Measurements from ENCODE around the gene TMEM14B.

TMEM14B gene

DNA sequence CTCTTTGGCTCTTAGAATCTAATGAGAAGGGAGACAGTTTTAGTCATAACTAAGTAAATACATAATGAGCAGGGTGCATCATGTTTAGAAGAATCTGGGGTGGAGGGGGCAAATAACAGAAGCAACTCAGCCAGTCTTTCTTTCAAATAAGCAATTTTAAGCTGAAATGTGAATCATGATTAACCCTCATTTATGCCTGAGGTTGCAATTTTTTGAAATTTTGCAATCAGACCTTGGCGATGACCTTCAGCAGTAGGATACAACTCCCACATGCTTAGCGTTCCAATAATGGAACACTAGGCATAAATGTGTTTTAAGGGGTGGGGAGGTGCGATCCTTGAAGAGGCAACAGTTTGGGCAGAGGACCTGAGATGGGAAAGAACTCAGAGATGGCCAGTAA, 30.6 kb downstream of the TMEM14B start:
- H3K27me3 Mint-ChIP-seq = no peaks in the 10 kb centered on the region

GRCh38 chr6:10779076-10779475, 31.5 kb downstream of the TMEM14B start:
- Mint-ChIP-seq H3K36me3 (peaks cover 17% of the 10 kb centered on the region), H3K4me3 (no peak overlapping the region), H3K27ac (no peak overlapping the region), H3K4me1 (peaks cover 4% of the 10 kb centered on the region), H3K9me3 (no peaks in the 10 kb centered on the region), H3K27me3 (no peaks in the 10 kb centered on the region)

More for the DNA sequence above, 30.6 kb downstream of the TMEM14B start:
- H3K27ac Mint-ChIP-seq = no peak overlapping the region
- no peaks in the 10 kb centered on the region for H3K9me3 Mint-ChIP-seq
- no peak overlapping the region for H3K4me3 Mint-ChIP-seq
- peaks cover 4% of the 10 kb centered on the region for H3K4me1 Mint-ChIP-seq
- peaks cover 15% of the 10 kb centered on the region for H3K36me3 Mint-ChIP-seq

DNA sequence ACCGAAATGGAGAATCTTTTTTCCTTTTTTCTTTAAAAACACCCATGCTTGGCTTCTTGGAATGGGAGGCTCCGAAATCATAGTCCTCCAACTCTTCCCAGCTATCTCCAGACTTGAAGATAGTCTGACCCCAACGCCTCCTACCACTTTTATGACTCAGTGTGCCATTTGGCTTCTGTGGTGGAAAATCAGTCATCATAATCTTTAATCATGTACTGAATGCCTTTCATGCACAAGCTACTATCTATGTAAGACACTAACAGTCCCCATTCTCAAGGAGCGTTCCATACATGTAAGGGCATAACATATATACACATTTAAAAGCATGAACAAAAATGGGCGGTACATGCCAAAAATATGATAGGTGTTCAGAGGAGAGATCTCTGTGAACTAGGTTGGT, 44.1 kb downstream of the TMEM14B start:
- Mint-ChIP-seq H3K27ac (no peak overlapping the region), H3K9me3 (no peaks in the 10 kb centered on the region), H3K4me1 (no peaks in the 10 kb centered on the region), H3K27me3 (no peaks in the 10 kb centered on the region), H3K36me3 (peaks cover 7% of the 10 kb centered on the region), H3K4me3 (no peak overlapping the region)

DNA sequence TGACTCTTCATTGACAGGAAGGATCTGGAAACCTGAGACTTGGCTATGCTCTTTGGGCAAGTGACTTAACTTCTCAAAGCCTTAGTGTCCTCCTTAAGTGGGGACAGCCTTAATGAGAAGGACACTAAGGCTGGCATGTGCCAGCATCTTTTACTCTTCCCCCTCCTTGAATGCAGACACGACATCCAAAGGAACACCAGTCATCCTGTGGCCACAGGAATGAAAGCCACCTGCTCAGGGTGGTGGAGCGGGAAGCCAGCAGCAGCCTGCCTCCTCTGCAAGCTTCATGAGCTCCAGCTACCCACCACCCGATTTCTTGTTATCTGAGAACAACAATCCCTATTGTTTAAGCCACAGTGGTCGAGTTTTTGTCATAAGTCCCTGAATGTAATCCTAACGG, 44.5 kb downstream of the TMEM14B start:
- Mint-ChIP-seq H3K4me3 (no peak overlapping the region), H3K27ac (no peak overlapping the region), H3K36me3 (peaks cover 7% of the 10 kb centered on the region), H3K27me3 (no peaks in the 10 kb centered on the region), H3K9me3 (no peaks in the 10 kb centered on the region), H3K4me1 (no peaks in the 10 kb centered on the region)

GRCh38 chr6:10793035-10793434, 45.4 kb downstream of the TMEM14B start:
- H3K36me3 Mint-ChIP-seq = peaks cover 7% of the 10 kb centered on the region
- no peak overlapping the region for H3K27ac Mint-ChIP-seq
- no peaks in the 10 kb centered on the region for H3K9me3 Mint-ChIP-seq
- H3K27me3 Mint-ChIP-seq = no peaks in the 10 kb centered on the region
- H3K4me1 Mint-ChIP-seq = no peaks in the 10 kb centered on the region
- H3K4me3 Mint-ChIP-seq = no peak overlapping the region

GRCh38 chr6:10793695-10794094, 46.1 kb downstream of the TMEM14B start:
- no peaks in the 10 kb centered on the region for H3K27me3 Mint-ChIP-seq
- H3K4me3 Mint-ChIP-seq = no peak overlapping the region
- no peaks in the 10 kb centered on the region for H3K4me1 Mint-ChIP-seq
- no peaks in the 10 kb centered on the region for H3K9me3 Mint-ChIP-seq
- peaks cover 6% of the 10 kb centered on the region for H3K36me3 Mint-ChIP-seq
- H3K27ac Mint-ChIP-seq = no peak overlapping the region

DNA sequence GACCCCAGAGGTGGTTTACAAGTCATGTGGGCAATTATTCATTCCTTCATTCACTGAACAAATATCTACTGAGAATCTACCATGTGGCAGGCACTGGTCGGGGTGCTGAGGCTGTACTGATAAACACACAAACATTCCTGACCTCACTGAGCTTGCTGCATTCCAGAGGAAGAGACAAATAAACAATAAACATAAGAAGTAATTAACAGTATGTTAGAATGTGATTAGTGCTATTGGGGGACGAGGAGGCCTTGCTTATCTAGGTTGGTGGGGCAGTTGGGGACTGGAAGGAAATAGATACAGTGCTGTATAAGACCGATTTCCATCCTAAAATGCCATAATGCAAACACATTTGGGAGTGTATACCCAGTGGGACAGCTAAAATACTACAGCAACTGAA, 46.6 kb downstream of the TMEM14B start:
- no peaks in the 10 kb centered on the region for H3K27me3 Mint-ChIP-seq
- H3K36me3 Mint-ChIP-seq = peaks cover 6% of the 10 kb centered on the region
- no peaks in the 10 kb centered on the region for H3K4me1 Mint-ChIP-seq
- H3K9me3 Mint-ChIP-seq = no peaks in the 10 kb centered on the region
- no peak overlapping the region for H3K27ac Mint-ChIP-seq
- no peak overlapping the region for H3K4me3 Mint-ChIP-seq

DNA sequence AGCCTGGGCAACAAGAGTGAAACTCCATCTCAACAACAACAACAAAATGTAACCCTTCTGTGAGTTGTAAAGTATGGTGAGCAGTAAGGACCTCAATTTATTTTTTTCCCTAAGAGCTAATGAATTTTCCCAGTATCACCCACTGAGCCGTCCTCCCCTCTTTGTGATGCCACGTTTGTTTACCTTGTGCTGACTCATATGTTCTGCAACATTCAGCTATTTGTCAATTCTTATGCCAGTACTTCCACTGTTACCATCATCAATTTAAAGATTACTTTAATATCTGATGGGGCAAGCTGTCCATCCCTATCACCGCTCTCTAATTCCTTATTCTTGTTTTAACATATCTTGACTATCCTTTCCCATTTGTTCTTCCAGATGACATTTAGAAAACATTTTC, 53.2 kb downstream of the TMEM14B start:
- no peaks in the 10 kb centered on the region for H3K27me3 Mint-ChIP-seq
- H3K36me3 Mint-ChIP-seq = no peaks in the 10 kb centered on the region
- no peaks in the 10 kb centered on the region for H3K4me1 Mint-ChIP-seq
- H3K4me3 Mint-ChIP-seq = no peak overlapping the region
- no peaks in the 10 kb centered on the region for H3K9me3 Mint-ChIP-seq
- no peak overlapping the region for H3K27ac Mint-ChIP-seq

DNA sequence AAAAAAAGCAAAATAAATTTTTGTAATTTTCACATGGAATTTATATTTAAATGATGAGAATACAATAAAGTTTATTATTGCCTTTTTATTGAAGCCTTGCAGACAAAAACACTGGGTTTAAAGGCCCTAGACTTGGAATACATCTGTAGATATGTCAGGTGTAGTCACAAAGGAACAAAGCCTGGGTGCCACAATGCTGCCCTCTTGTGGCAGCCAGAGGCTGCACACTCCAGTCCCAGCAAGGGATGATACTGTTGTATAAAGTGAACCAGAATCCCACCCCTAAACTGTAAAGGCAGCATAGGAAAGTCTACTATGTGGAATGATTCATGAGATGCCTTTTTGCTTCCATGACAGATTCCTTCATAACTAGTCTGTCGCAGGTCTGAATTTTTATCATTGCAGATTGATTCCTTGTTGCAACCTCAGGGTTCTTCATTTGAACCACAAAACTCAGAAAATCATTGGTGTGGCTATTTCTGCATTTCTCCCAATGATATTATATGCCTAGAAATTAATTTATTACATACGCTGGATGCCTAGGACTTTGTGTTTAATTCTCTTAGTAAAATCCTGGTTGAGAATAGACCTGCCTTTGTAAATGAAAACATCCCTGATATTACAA, 53.7 kb downstream of the TMEM14B start:
- Mint-ChIP-seq H3K4me3 (no peak overlapping the region), H3K27me3 (no peaks in the 10 kb centered on the region), H3K36me3 (no peaks in the 10 kb centered on the region), H3K27ac (no peak overlapping the region), H3K4me1 (no peaks in the 10 kb centered on the region), H3K9me3 (no peaks in the 10 kb centered on the region)

Data from activated naive CD4-positive, alpha-beta T cell treated with anti-CD3 and anti-CD28 coated beads, Interleukin-2, amount 50 U/mL, for 24 hours (primary cell).